GM19023 (cell line): ENCODE results near the gene JOSD2.
"Not testable (repeated sequence)": the region's sequence is repeated elsewhere in the genome, so short reads cannot be mapped to it uniquely, and the experiment has no call there.

Experiments
- ATAC-seq: cut with Tn5 transposase; IDR thresholded peaks from one replicate; pipeline ENCODE4 v1.9.1; 2021; ENCODE audit warnings: mild to moderate bottlenecking, moderate library complexity; ENCODE audit not compliant: unreplicated experiment

The JOSD2 gene

DNA sequence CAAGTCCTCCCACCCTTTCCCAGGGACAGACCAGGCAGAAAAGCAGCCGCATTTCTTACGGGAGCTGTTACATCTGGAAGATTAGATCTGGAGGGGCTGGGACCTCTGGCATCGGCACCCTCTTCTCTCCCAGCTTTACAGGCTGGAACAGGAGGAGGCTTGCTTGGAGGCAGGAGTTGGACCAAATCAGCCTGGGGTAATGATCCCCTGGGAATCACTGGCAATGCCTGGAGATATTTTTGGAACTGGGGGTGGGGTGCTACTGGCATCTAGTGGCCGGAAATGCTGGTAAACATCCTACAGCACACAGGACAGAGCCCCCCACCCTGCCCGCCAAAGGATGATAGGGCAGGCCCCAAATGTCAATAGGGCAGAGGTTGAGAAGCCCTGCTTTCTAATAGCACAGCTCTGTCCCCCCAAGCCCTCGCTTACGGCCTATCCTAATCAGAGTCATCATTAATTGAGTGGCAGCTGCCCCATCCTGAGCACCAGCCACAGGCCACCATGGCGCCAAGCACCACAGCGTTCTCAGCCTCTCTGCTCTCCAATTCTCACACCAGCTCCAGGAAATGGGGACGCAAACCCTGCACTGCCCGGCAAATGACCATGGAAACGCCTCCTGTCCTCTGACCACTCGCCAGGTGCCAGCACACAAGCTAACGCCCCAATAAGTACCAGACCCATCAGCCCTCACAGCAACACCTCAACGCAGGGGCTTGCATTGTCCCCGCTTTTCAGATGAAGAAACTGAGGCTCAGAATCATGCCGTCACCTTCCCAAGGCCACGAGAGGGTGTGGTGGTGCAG, 36.6 kb upstream of the JOSD2 start:
- no peak for ATAC-seq

DNA sequence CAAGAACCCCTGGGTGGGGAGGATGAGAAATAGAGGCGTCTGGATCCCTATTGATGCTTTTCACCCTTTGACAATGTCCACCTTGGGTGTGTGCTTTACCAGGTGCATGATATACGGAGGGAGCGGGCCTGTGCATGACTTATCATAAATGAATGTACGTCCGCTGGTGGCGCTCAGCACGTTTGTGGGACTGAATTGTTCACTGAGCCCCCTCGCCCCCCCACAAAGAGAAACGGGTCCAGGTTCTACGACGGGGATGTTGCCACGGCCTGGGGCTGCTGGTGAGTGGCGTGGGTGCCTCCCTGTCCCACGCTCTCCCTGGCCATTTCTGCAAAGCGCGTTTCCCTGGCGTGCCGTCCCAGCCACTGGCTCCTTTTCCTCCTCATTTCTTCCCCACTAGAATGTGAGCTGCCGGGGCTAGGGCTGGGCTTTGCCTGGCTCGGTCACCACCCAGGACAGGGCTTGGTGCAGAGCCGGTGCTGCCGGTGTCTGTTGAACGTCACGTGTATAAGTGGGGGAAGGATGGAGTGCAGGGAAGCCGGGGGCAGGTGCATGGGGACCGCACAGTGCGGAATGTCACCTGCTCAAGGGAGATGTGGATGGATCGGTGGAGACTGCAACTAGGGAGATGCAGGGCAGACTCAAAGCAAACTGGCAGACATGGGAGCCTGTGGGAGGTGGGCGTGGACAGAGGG, 35.7 kb upstream of the JOSD2 start:
- no peak for ATAC-seq

GRCh38 chr19:50542943-50543342, 32.0 kb upstream of the JOSD2 start:
- ATAC-seq, result no peak

DNA sequence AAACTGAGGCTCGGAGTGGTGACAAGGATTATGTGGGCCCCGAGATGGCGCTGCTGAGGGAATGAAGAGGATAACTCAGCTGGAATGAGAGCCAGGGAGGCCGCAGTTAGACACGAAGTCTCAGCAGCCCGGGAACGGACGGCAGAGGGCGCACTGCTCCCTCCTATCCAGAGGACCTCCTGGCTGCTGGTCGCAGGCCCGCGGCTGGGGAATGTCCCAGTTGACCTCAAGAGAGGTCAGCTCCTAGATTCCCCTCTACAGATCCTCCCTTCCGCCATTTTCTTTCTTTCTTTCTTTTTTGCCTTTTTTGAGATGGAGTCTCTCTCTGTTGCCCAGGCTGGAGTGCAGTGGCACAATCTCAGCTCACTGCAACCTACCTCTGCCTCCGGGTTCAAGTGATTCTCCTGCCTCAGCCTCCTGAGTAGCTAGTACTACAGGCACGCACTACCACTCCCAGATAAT, 26.8 kb upstream of the JOSD2 start:
- no peak for ATAC-seq

DNA sequence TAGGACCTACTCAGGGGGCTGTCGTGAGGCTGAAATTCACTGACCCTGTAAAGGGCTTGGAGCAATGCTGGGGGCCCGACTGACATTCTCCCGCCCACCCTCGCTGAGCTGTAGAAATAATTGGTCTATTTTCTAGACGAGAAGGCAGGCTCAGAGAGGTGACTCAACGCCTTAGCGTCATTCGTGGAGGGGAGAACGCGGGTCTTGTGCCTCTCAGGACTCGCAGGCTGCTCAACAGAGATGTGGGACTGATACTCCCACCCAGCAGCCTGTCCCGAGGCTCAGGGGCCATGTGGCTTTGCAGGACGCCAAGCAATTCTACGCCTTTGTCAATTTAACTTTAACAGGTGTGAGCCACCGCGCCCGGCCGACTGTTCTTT, 26.3 kb upstream of the JOSD2 start:
- ATAC-seq, result no peak

DNA sequence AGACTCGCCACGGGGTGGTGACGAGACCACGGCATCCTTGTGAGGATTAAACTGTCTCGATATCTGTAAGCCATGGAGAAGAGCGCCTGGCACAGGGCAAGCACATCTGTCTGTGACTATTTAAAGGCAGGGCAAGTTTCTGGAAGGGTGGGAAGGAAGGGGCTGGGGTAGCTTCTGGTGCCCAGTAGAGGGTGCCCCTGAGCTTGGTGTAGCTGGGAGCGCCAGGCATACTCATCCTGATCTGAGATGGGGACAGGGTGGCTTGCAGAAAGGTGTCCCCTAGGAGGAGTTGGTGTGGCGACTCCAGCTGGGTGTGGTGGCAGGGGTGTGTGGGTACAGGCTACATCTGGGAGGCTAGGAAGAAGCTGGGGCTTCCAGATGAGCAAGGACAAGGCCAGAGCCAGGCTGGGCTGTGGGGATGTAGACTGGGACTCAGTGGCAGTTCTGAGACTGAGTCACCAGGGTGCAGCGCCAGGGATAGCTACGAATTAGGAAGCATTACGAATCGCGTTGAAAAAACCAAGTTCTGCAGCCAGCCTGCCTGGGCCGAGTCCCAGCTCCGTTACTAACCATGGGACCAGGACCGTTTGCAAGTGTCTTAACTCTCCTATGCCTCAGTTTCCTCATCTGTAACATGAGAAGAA, 25.8 kb upstream of the JOSD2 start:
- ATAC-seq, result no peak

DNA sequence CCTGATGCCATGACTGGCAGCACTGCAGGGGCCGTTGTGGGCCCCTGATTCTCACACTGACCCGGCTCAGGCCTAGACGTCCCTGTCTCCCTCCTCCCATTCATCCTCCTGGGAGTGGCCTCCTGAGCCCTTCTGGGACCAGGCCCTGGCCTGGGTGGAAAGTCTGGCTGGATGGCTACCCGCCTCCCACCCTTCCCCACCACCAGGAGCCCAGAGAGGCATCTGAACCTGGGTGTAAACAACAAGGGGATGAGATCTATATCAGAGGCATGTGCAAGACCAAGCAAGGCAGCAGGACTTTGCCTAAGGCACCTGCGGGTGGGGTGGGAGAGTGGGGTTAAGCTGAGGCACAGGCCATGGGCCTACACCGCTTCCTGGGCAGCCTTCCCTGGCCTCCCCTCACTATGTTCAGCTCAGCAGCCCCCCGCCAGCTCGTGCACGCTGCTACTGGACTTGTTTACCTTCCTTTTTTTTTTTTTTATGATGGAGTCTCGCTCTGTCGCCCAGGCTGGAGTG, 24.7 kb upstream of the JOSD2 start:
- no peak for ATAC-seq

- ATAC-seq, result no peak
Observed at GRCh38 chr19:50534478-50534877, 23.5 kb upstream of the JOSD2 start.

- no peak for ATAC-seq
Observed at GRCh38 chr19:50532952-50533351, 22.0 kb upstream of the JOSD2 start.

- ATAC-seq, result no peak
Observed at GRCh38 chr19:50531171-50531612, 20.2 kb upstream of the JOSD2 start.

- ATAC-seq, result not testable (repeated sequence)
Observed at GRCh38 chr19:50528052-50528451, 17.1 kb upstream of the JOSD2 start.

GRCh38 chr19:50522881-50523280, 11.9 kb upstream of the JOSD2 start:
- no peak for ATAC-seq

GRCh38 chr19:50520822-50521465, 10.0 kb upstream of the JOSD2 start:
- no peak for ATAC-seq

DNA sequence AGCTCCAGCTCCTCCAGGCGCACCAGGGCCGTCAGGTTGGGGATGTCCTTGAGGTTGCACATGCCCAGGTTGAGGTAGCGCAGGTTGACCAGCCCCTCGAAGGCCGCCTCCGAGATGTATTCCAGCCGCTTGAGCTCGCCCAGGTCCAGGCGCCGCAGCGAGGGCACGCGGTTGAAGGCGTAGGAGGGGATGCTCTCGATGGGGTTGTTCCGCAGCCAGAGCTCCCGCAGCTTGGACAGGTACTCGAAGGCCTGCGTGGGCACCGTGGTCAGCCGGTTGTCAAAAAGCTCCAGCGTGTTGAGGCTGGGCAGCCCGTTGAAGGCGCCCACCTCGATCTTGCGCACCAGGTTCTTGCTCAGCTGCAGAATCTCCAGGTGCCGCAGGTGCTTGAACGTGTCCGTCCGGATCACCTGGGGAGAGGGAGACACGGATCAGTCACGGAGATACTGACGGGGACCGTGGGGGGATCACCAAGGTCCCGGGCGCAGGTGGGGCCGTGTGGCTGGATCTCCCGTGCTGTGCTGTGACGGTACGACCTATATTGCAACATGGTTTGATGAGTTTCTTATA, 8.1 kb upstream of the JOSD2 start:
- ATAC-seq, result no peak

GRCh38 chr19:50518091-50519005, 7.4 kb upstream of the JOSD2 start:
- no peak for ATAC-seq

GRCh38 chr19:50517704-50518075, 6.7 kb upstream of the JOSD2 start:
- ATAC-seq, result no peak

- ATAC-seq, result no peak
Observed at GRCh38 chr19:50516964-50517703, 6.1 kb upstream of the JOSD2 start.

- no peak for ATAC-seq
Observed at GRCh38 chr19:50516456-50516855, 5.5 kb upstream of the JOSD2 start.

DNA sequence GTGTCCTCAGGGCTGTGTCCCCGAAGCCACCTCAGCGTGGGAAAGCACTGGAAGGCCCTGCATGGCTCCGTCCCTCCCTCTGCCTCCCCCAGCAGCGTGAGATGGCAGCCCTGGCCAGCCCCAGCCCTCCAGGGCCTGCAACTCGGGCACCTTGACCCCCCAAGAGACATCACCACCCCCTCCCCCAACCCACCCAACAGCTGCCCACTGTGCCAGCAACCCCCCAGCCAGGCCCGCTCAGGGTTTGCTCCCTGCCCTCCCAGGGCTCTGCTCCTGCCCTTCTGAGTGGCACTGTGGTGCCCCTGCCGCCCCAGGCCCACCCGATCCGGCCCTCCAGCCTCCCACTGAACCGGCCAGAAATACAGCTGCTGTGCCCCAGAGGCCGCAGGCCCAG, 4.2 kb upstream of the JOSD2 start:
- no peak for ATAC-seq
